T-helper 17 cell (primary cell): Measurements from ENCODE around the gene ZNF311. TPM values are rescaled to one million over a fixed set of nuclear protein-coding genes. Genes with fewer than 3 reads are reported as not detected.

Experiments
- ATAC-seq: fragments of 150-1000 bp; cut with Tn5 transposase; 2 replicates; pipeline ENCODE4 v1.10.0; 2021; ENCODE audit warnings: mild to moderate bottlenecking, moderate library complexity
- DNase-seq, 3 donors: peaks; one replicate each; pipeline versions ENCODE4 v3.0.0 to v3.0.0-alpha.2; 2020 to 2021
- H3K9me3 ChIP-seq: one replicate; pipeline ENCODE4 v1.7.0; 2013; ENCODE audit warnings: low read length, mild to moderate bottlenecking; ENCODE audit not compliant: control insufficient read depth, poor library complexity, severe bottlenecking
- H3K27ac Mint-ChIP-seq: one replicate; pipeline ENCODE4 v1.8.0; 2022; ENCODE audit warnings: mild to moderate bottlenecking, moderate library complexity, mixed read lengths
- H3K27me3 Mint-ChIP-seq: one replicate; pipeline ENCODE4 v1.8.0; 2022; ENCODE audit warnings: mixed read lengths
- H3K36me3 Mint-ChIP-seq: one replicate; pipeline ENCODE4 v1.8.0; 2022; ENCODE audit warnings: low read depth, mixed read lengths
- H3K4me1 Mint-ChIP-seq: one replicate; pipeline ENCODE4 v1.8.0; 2022; ENCODE audit warnings: mild to moderate bottlenecking, mixed read lengths
- H3K4me3 Mint-ChIP-seq: one replicate; pipeline ENCODE4 v1.8.0; 2022; ENCODE audit warnings: mild to moderate bottlenecking, moderate library complexity, mixed read lengths
- total RNA-seq, 4 donors: library from RNA in 2 of 4; stranded (reverse) in 2 of 4; gene quantifications; one replicate each; pipeline ENCODE4 v1.2.3 and lab custom pipeline; 2022 to 2026

The ZNF311 gene
- total RNA-seq (under 1 TPM; 0.10 to 0.40 TPM), total RNA-seq (lab: John Stamatoyannopoulos, UW) (0.30 to 0.58 reads per million in 2 donors)

- Mint-ChIP-seq H3K36me3 (no peaks in the 10 kb centered on the region), H3K27me3 (no peaks in the 10 kb centered on the region), H3K4me3 (peak within 1 kb of the TSS; percentile 90), H3K4me1 (peaks cover 15% of the 10 kb centered on the region), H3K27ac (peak within 1 kb of the TSS; percentile 82)
- ATAC-seq (peak; percentile 88), DNase-seq (no peak)
- H3K9me3 ChIP-seq, result no peaks in the 10 kb centered on the region
Observed at GRCh38 chr6:29005183-29005885, at the start of gene ZNF311. ZNF311 (minus strand) TSS chr6:29005315; CDS start chr6:29003954, 1,361 bp downstream.

GRCh38 chr6:29051680-29052079 lies 46.6 kb upstream of the ZNF311 start:
- no peaks in the 10 kb centered on the region for H3K9me3 ChIP-seq
- DNase-seq (no peak), ATAC-seq (no peak)
- Mint-ChIP-seq H3K36me3 (no peaks in the 10 kb centered on the region), H3K27me3 (peaks cover 45% of the 10 kb centered on the region), H3K27ac (no peak overlapping the region), H3K4me3 (no peak overlapping the region), H3K4me1 (no peaks in the 10 kb centered on the region)

- Mint-ChIP-seq H3K36me3 (peaks cover 2% of the 10 kb centered on the region), H3K4me1 (no peaks in the 10 kb centered on the region), H3K27ac (no peak within 1 kb of the TSS), H3K4me3 (no peak within 1 kb of the TSS), H3K27me3 (peaks cover 64% of the 10 kb centered on the region)
- ATAC-seq (no peak), DNase-seq (no peak)
- H3K9me3 ChIP-seq, result no peaks in the 10 kb centered on the region
Observed at GRCh38 chr6:29045075-29045474, 40.0 kb upstream of the ZNF311 start, which contains the start of gene OR2W1. OR2W1 (minus strand) TSS chr6:29045175; CDS start chr6:29045175, 0 bp downstream.

GRCh38 chr6:29035951-29036350 lies 30.8 kb upstream of the ZNF311 start:
- DNase-seq, result no peak
- Mint-ChIP-seq H3K4me1 (no peaks in the 10 kb centered on the region), H3K27ac (no peak overlapping the region), H3K36me3 (no peaks in the 10 kb centered on the region), H3K4me3 (no peak overlapping the region), H3K27me3 (peaks cover 48% of the 10 kb centered on the region)
- no peaks in the 10 kb centered on the region for H3K9me3 ChIP-seq
- ATAC-seq, result no peak

GRCh38 chr6:29028821-29029220 lies 23.7 kb upstream of the ZNF311 start:
- no peak for ATAC-seq
- no peak overlapping the region for H3K4me3 Mint-ChIP-seq
- H3K27me3 Mint-ChIP-seq, result peaks cover 57% of the 10 kb centered on the region
- no peaks in the 10 kb centered on the region for H3K4me1 Mint-ChIP-seq
- H3K36me3 Mint-ChIP-seq, result no peaks in the 10 kb centered on the region
- no peak for DNase-seq
- no peaks in the 10 kb centered on the region for H3K9me3 ChIP-seq
- H3K27ac Mint-ChIP-seq, result no peak overlapping the region

- H3K27me3 Mint-ChIP-seq, result peaks cover 60% of the 10 kb centered on the region
- no peaks in the 10 kb centered on the region for H3K9me3 ChIP-seq
- no peak overlapping the region for H3K27ac Mint-ChIP-seq
- no peak for DNase-seq
- no peak overlapping the region for H3K4me3 Mint-ChIP-seq
- ATAC-seq, result no peak
- H3K36me3 Mint-ChIP-seq, result no peaks in the 10 kb centered on the region
- H3K4me1 Mint-ChIP-seq, result no peaks in the 10 kb centered on the region
Observed at GRCh38 chr6:29025927-29026585, 20.9 kb upstream of the ZNF311 start.

- no peaks in the 10 kb centered on the region for H3K9me3 ChIP-seq
- Mint-ChIP-seq H3K4me3 (no peak overlapping the region), H3K36me3 (no peaks in the 10 kb centered on the region), H3K4me1 (peaks cover 11% of the 10 kb centered on the region), H3K27me3 (peaks cover 33% of the 10 kb centered on the region), H3K27ac (no peak overlapping the region)
- DNase-seq (no peak), ATAC-seq (no peak)
Observed at GRCh38 chr6:29021434-29021833, 16.3 kb upstream of the ZNF311 start.

- ATAC-seq, result no peak
- no peak overlapping the region for H3K27ac Mint-ChIP-seq
- no peak overlapping the region for H3K4me3 Mint-ChIP-seq
- H3K4me1 Mint-ChIP-seq, result peaks cover 16% of the 10 kb centered on the region
- no peak for DNase-seq
- peaks cover 21% of the 10 kb centered on the region for H3K27me3 Mint-ChIP-seq
- H3K9me3 ChIP-seq, result no peaks in the 10 kb centered on the region
- no peaks in the 10 kb centered on the region for H3K36me3 Mint-ChIP-seq
Observed at GRCh38 chr6:29019629-29020028, 14.5 kb upstream of the ZNF311 start.

GRCh38 chr6:29017428-29017802 lies 12.3 kb upstream of the ZNF311 start:
- peaks cover 13% of the 10 kb centered on the region for H3K27me3 Mint-ChIP-seq

GRCh38 chr6:29016559-29017427 lies 11.7 kb upstream of the ZNF311 start:
- Mint-ChIP-seq H3K4me1 (peaks cover 16% of the 10 kb centered on the region), H3K27me3 (peaks cover 6% of the 10 kb centered on the region), H3K4me3 (peak overlapping the region; percentile 96), H3K36me3 (no peaks in the 10 kb centered on the region), H3K27ac (peak overlapping the region; percentile 86)
- ATAC-seq (peak; percentile 85), DNase-seq (peak; percentile 61 to 82 (median 68))
- H3K9me3 ChIP-seq, result no peaks in the 10 kb centered on the region

More at GRCh38 chr6:29017428-29017802, 12.3 kb upstream of the ZNF311 start:
- ATAC-seq (no peak), DNase-seq (no peak)
- Mint-ChIP-seq H3K36me3 (no peaks in the 10 kb centered on the region), H3K4me1 (peaks cover 16% of the 10 kb centered on the region), H3K27ac (peak overlapping the region; percentile 86), H3K4me3 (peak overlapping the region; percentile 96)
- no peaks in the 10 kb centered on the region for H3K9me3 ChIP-seq

- Mint-ChIP-seq H3K27me3 (peaks cover 10% of the 10 kb centered on the region), H3K4me3 (no peak overlapping the region), H3K36me3 (peaks cover 2% of the 10 kb centered on the region), H3K4me1 (peaks cover 26% of the 10 kb centered on the region), H3K27ac (no peak overlapping the region)
- no peak for DNase-seq
- H3K9me3 ChIP-seq, result no peaks in the 10 kb centered on the region
- no peak for ATAC-seq
Observed at GRCh38 chr6:29014729-29015608, 9.9 kb upstream of the ZNF311 start.

GRCh38 chr6:29011276-29011734 lies 6.2 kb upstream of the ZNF311 start:
- H3K27ac Mint-ChIP-seq, result peak overlapping the region; percentile 95
- H3K36me3 Mint-ChIP-seq, result peaks cover 2% of the 10 kb centered on the region
- ATAC-seq (peak; percentile 76), DNase-seq (peak in 2 of 3 donors; percentile 10 to 33)
- no peaks in the 10 kb centered on the region for H3K9me3 ChIP-seq
- H3K27me3 Mint-ChIP-seq, result peaks cover 4% of the 10 kb centered on the region
- peak overlapping the region; percentile 95 for H3K4me3 Mint-ChIP-seq
- peaks cover 14% of the 10 kb centered on the region for H3K4me1 Mint-ChIP-seq
